HG03103 (cell line): ENCODE data around the gene HOXD9.

ENCODE experiments used
- ATAC-seq: cut with Tn5 transposase; IDR thresholded peaks from one replicate; pipeline ENCODE4 v1.9.1; 2021; ENCODE audit warnings: low read depth; ENCODE audit not compliant: unreplicated experiment

Gene HOXD9

GRCh38 chr2:176109946-176110345 lies 12.6 kb upstream of the HOXD9 start:
- no peak for ATAC-seq

DNA sequence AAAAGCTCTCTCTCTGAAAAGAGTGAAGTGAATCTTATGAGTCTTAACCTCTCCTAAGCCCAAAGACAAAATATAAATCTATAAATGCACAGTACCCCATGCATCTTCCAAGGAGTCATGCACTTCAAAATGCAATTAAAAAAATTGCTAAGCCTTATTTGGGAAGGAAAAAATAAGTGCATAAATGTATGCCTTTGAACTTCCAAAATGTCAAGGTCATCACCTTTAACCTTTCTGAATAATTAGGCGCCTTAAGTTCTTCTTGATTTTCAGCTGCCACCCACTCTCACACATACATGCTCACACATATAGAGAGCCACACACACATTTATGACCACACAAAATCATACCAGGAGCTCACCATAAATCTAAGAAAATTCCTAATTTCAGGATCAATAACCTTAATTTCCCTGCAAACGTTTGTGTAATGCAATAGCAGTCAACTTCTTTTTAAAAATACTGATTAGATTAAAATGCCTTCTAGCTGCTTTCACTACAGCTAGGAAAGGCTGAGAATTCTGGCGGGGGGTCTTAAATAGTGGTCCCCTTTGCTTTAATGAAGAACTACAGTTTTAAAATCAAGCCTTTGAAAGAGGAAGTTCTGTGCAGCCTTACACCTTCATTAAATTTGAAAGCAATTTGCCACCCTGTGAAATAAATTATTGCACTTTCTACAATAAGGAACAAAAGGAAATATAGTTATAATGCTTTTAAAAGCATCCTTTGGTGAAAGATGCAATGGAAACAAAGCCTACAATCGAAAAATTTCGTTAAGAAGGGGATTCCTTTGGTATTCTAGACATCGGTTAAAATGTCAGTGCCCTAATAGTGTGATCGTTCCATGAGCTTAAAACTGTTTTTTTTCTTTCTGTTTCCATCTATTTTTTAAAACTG lies 11.9 kb upstream of the HOXD9 start:
- no peak for ATAC-seq

DNA sequence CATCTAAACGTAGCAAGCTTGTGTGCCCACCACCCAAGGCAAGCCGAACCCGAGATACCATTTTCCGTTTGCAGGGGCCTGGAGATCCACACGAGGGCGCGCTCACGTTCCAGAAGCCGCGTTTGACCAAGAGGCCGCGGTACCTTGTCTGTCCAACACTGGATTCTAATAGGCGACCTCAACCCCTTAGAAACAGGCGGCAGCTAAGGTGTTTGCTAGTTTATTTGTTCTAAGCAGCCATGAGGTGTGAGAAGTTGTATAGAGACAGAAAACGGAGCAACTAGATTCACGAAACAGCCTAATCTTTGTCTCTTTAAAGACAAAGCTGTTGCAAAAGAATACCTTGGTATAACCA lies 11.2 kb upstream of the HOXD9 start:
- ATAC-seq: no peak

- ATAC-seq: no peak
Observed at GRCh38 chr2:176111846-176112374, 10.6 kb upstream of the HOXD9 start.

DNA sequence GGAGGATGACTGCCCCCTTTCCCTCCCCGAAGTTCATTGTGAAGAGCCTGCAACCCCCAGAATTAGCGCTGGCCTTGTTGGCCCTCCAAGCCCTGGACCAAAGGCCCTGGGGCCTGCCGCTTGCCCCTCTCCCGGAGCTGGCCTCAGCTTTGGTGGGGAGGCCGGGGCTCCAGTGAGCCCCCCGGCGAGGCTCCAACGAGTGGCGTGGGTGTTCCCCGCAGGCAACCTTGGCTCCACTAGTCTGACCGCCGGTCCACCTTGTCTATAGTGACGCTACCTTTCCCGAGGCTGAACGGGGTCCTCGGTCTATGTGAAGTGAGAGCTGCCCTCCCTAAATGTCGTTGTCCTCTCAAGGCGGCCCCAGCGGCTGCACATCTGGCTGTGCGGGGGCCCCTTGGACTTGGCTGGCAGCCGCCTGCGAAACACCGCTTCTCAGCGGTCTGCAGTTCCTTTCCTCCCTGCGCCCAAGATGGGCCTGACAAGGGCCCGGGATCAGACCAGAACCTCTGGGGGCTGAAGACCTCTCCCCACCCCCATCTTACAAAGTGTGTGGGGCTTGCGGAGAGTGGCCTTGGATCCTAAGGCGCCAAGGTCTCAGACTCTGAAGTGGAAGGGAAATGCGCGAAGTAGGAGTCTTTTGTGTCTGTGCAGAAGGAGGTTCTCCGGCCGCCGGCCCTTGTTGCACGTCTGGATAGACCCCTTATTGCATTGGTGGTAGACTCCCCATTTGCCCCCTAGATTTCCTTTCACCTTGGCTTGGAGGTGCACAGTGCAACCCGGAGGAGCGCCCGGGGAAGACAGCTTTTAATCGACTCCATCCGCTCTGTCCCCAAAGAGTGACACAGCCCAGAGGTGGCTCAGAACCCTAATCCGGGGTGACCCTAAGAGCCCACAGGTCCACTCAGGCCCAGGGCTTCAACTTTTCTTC lies 9.9 kb upstream of the HOXD9 start:
- ATAC-seq: no peak

GRCh38 chr2:176114120-176114929 lies 8.2 kb upstream of the HOXD9 start:
- no peak for ATAC-seq

- ATAC-seq: no peak
Observed at GRCh38 chr2:176114930-176115625, 7.4 kb upstream of the HOXD9 start.

DNA sequence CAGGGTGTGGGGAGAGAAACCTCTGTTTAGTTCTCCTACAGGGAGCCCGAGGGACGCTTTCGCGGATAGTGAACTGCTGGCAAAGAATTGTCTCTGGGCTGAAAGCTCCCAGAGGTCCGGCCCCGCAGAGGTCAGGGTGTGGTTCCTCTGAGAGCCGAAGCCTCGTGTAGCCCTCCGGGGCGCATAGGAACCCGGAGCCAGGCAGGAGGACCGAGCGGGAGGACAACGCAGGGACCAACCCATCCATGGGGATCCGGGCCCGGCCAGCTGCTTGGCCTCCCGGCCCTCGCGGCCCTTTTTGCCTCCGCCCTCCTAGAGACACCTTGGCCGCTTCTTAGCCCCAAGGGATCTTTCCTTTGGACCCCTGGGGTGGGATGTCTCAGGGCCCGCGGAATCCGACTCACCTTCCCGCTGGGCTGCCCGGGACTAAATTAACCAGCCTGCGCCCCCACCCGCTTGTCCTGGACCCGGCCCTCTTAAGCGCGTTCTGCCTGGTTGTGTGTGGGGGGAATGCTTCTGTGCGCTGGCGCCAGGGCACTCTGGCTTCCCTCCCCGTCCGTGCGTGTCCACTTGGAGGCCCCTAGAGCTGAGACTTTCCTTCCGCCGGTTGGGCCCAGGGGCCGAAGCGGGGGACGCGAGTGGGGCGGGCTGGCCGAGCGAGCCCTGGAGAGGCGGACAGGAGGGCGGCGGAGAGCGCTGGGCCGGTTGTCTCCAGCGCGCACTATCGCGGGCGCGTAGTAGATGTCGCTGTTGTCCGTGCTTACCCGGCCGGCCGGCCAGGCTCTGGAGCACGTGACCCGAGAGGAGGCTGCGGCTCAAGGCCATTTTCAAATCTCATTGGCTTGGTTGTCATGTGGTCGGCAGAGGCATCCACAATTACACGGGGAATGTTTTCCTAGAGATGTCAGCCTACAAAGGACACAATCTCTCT lies 6.4 kb upstream of the HOXD9 start, which contains the start of gene HOXD10:
TSS of gene HOXD10 (plus strand) at position 896 of the 931 bp plus-strand sequence. CDS start 56 bp downstream, outside the sequence.
- ATAC-seq: no peak

- ATAC-seq: no peak
Observed at GRCh38 chr2:176117162-176117822, 5.2 kb upstream of the HOXD9 start.

GRCh38 chr2:176117823-176118371 lies 4.6 kb upstream of the HOXD9 start:
- no peak for ATAC-seq

DNA sequence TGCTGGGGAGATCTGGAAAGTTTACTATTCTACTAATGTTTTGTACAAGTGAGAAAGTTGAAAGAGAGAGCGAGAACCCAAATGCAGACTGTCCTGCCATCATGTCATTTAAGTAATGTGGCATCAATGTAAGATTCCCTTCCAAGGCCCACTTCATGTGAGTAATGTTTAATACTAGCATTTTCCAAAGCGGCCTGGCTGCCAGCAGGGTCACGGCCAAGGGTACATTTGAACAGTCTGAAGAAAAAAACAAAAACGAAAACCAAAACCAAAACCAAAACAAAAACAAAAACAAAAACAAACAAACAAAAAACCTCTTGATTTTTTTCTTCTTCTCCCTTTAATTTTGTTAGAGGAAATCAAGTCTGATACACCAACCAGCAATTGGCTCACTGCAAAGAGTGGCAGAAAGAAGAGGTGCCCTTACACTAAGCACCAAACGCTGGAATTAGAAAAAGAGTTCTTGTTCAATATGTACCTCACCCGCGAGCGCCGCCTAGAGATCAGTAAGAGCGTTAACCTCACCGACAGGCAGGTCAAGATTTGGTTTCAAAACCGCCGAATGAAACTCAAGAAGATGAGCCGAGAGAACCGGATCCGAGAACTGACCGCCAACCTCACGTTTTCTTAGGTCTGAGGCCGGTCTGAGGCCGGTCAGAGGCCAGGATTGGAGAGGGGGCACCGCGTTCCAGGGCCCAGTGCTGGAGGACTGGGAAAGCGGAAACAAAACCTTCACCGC lies 3.7 kb upstream of the HOXD9 start:
- ATAC-seq: no peak

DNA sequence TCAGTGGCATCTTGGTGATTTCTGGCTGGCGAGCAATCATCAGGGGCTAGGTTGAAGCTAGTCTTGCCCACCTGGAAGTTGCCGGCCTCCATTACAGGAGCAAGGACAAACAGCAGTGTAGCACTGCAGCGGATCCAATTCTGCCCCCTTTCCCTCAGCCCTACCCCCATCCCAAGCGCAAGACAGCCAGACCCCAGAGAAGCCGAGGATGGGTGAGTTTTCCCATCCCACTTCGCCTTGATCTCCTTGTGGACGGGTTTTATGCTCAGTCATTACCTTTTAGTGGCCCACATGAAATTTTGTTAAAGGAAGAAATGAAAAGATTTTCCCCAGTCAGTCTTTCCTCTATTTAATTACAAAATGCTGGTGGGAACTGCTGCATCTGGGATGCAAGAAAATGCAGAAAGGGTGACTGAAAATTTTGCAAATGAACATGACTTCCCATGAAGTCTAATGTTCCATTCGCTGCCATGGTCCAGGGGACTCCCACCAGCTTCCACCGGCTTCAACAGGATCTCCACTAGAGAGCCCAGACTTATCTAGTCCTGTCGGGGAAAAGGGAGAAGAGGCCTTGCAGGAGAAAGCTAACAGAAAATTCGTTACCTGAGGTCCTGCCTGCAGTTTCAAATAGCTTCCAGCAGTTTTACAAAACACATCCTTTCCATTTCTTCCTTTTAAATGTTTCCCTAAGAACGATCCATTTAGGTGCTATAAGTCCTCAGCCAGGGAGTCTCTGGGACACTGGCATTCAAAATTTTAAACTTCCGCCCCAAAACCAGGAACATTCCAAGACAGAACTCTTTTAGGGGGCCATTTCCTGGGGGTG lies 1.9 kb upstream of the HOXD9 start:
- no peak for ATAC-seq

GRCh38 chr2:176121190-176122051 lies 1.1 kb upstream of the HOXD9 start:
- no peak for ATAC-seq

- no peak for ATAC-seq
Observed at GRCh38 chr2:176122052-176122682, 352 bp upstream of the HOXD9 start.
